Measurements from ENCODE around the gene JARID2. TPM values are rescaled to one million over a fixed set of nuclear protein-coding genes. Genes with fewer than 3 reads are reported as not detected.

JARID2 gene
- total and polyA plus RNA-seq, 10 of the 15 experiments (the other 5 are each of a cell fraction or from before 2014, with no cell fraction given) = 4.2 to 21.6 (median 11.7) TPM

- no peaks in the 10 kb centered on the region for H4K20me1 ChIP-seq (ENCODE audit: control insufficient read depth, insufficient read depth)
- TF ChIP-seq BACH1 (IDR thresholded peaks at IDR 0.05; ENCODE audit: borderline replicate concordance) (no peak), ASH2L (IDR thresholded peaks at IDR 0.05; ENCODE audit: borderline replicate concordance, low read depth) (no peak), NR2F1 (conservative IDR thresholded peaks at IDR 0.05) (no peak), RFX5 (IDR thresholded peaks at IDR 0.05; ENCODE audit: low read depth, low read length) (no peak), ZBED1 (IDR thresholded peaks at IDR 0.05; ENCODE audit: borderline replicate concordance) (no peak), SPI1 (IDR thresholded peaks at IDR 0.05; ENCODE audit: borderline replicate concordance, insufficient read depth, low read depth, low read length) (no peak), E2F4 (IDR thresholded peaks at IDR 0.05; ENCODE audit: low read depth, low read length) (no peak)
- H3K36me3 ChIP-seq (ENCODE audit: control insufficient read depth in 2 of 2, insufficient read depth in 2 of 2, low read length in 1 of 2) = peaks cover 23 to 38% of the 10 kb centered on the region in 2 experiments
- ATAC-seq (no peak), FAIRE-seq (no peak), DNase-seq (ENCODE audit: low read depth, low spot score) (no peak)
- RAD21 ChIA-PET (ENCODE audit: unreplicated experiment) = no interaction called here
- POLR2A ChIA-PET = no interaction called here
- H3K4me3 ChIP-seq = no peak overlapping the region
- no peak overlapping the region for H3K27ac ChIP-seq (ENCODE audit: control insufficient read depth, insufficient read depth)
- no peaks in the 10 kb centered on the region for H3K9me3 ChIP-seq (replicated peaks; ENCODE audit: control insufficient read depth, insufficient read depth, low read length)
- BruUV-seq (replicated peaks) = no TSS peak
- H3K4me2 ChIP-seq (ENCODE audit: control insufficient read depth, insufficient read depth) = no peak overlapping the region
- intact Hi-C loops (cut with micrococcal nuclease; ENCODE audit: unreplicated experiment) (no loop called here), in situ Hi-C loops (cut with MboI) (no loop called here)
- SMC1A ChIA-PET (ENCODE audit: uncharacterized antibody, unreplicated experiment) = interaction anchor here (1.2 kb wide), 1 partner anchor 347 kb away, joined by 3 read pairs; no protein-coding TSS in a partner anchor
- no peak overlapping the region for H3K9ac ChIP-seq (ENCODE audit: control insufficient read depth, insufficient read depth, low read length)
- WGBS (ENCODE audit: insufficient coverage, insufficient replicate concordance, low lambda C conversion rate, missing lambda C conversion rate) = over 99% methylated on average over 9 of the region's 9 CpGs
- H3K27me3 ChIP-seq (replicated peaks in 1 of 2; ENCODE audit: control insufficient read depth in 2 of 2, insufficient read depth in 2 of 2, low read length in 1 of 2) = no peaks in the 10 kb centered on the region
- no peaks in the 10 kb centered on the region for H3K4me1 ChIP-seq (ENCODE audit: control insufficient read depth, insufficient read depth, low read length)
- no peaks in the 10 kb centered on the region for H3K79me2 ChIP-seq (ENCODE audit: control insufficient read depth, insufficient read depth, low read length)
- H2AFZ ChIP-seq (ENCODE audit: control insufficient read depth, low read depth, low read length) = no peak overlapping the region
- CTCF ChIA-PET = no interaction called here
Observed at GRCh38 chr6:15518057-15518456, 272.2 kb downstream of the JARID2 start.

GRCh38 chr6:15518878-15519277, 273.0 kb downstream of the JARID2 start:
- RAD21 ChIA-PET (ENCODE audit: unreplicated experiment) = no interaction called here
- Histone ChIP-seq H3K4me2 (ENCODE audit: control insufficient read depth, insufficient read depth) (no peak overlapping the region), H4K20me1 (ENCODE audit: control insufficient read depth, insufficient read depth) (no peaks in the 10 kb centered on the region), H3K79me2 (ENCODE audit: control insufficient read depth, insufficient read depth, low read length) (no peaks in the 10 kb centered on the region), H3K9me3 (replicated peaks; ENCODE audit: control insufficient read depth, insufficient read depth, low read length) (no peaks in the 10 kb centered on the region), H3K27ac (ENCODE audit: control insufficient read depth, insufficient read depth) (no peak overlapping the region), H3K36me3 (ENCODE audit: control insufficient read depth in 2 of 2, insufficient read depth in 2 of 2, low read length in 1 of 2) (peaks cover 19 to 32% of the 10 kb centered on the region in 2 experiments), H2AFZ (ENCODE audit: control insufficient read depth, low read depth, low read length) (no peak overlapping the region), H3K27me3 (replicated peaks in 1 of 2; ENCODE audit: control insufficient read depth in 2 of 2, insufficient read depth in 2 of 2, low read length in 1 of 2) (no peaks in the 10 kb centered on the region), H3K4me3 (no peak overlapping the region), H3K9ac (ENCODE audit: control insufficient read depth, insufficient read depth, low read length) (no peak overlapping the region), H3K4me1 (ENCODE audit: control insufficient read depth, insufficient read depth, low read length) (no peaks in the 10 kb centered on the region)
- intact Hi-C loops (cut with micrococcal nuclease; ENCODE audit: unreplicated experiment) = no loop called here
- in situ Hi-C loops (cut with MboI) = no loop called here
- SMC1A ChIA-PET (ENCODE audit: uncharacterized antibody, unreplicated experiment) = interaction anchor here (1.2 kb wide), 1 partner anchor 348 kb away, joined by 3 read pairs; no protein-coding TSS in a partner anchor
- no peak for FAIRE-seq
- no TSS peak for BruUV-seq (replicated peaks)
- CTCF ChIA-PET = interaction anchor here (1.5 to 6.0 kb wide), 2 partner anchors 21 to 104 kb away, joined by 4 to 50 read pairs; no protein-coding TSS in a partner anchor
- no peak for ATAC-seq
- POLR2A ChIA-PET = no interaction called here
- TF ChIP-seq POLR2A (IDR thresholded peaks at IDR 0.05; ENCODE audit: low read depth, low read length) (0 out of 2 replicates have a peak, but pooled peaks have one; percentile 41), RFX5 (IDR thresholded peaks at IDR 0.05; ENCODE audit: low read depth, low read length) (no peak)
- DNase-seq (ENCODE audit: low read depth, low spot score) = no peak
- WGBS (ENCODE audit: insufficient coverage, insufficient replicate concordance, low lambda C conversion rate, missing lambda C conversion rate) = 96% methylated on average over 10 of the region's 10 CpGs
